Measurements from ENCODE around the gene CST11.

DNA sequence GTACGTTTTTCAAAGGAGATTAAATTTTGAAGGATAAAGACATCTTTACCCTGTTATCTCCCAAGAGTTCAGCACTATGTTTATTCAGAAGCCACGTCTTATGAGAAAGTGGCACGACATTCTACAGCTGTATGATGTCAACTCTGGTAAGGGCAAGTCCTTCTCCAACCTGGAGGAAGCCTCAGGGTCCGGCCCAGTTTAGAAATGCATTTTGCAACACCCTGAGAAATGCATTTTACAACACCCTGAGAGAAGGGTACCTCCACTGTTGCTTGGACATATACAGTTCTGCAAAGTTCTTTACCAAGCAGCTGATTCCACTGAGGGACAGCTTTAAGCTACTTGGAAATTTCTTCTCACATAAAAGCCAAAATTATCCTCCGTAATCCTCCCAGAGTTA is 48.9 kb downstream of the CST11 start:
- TF ChIP-seq, protein P1, sequence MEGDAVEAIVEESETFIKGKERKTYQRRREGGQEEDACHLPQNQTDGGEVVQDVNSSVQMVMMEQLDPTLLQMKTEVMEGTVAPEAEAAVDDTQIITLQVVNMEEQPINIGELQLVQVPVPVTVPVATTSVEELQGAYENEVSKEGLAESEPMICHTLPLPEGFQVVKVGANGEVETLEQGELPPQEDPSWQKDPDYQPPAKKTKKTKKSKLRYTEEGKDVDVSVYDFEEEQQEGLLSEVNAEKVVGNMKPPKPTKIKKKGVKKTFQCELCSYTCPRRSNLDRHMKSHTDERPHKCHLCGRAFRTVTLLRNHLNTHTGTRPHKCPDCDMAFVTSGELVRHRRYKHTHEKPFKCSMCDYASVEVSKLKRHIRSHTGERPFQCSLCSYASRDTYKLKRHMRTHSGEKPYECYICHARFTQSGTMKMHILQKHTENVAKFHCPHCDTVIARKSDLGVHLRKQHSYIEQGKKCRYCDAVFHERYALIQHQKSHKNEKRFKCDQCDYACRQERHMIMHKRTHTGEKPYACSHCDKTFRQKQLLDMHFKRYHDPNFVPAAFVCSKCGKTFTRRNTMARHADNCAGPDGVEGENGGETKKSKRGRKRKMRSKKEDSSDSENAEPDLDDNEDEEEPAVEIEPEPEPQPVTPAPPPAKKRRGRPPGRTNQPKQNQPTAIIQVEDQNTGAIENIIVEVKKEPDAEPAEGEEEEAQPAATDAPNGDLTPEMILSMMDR (tag by site-specific recombination; IDR thresholded peaks at IDR 0.05): no peak
- TF ChIP-seq ZNF48 (tag by site-specific recombination; IDR thresholded peaks at IDR 0.05): no peak
- TF ChIP-seq ZNF610 (tag by site-specific recombination; IDR thresholded peaks at IDR 0.05; ENCODE audit: borderline replicate concordance): no peak
- no peak for TF ChIP-seq ZBTB7A (tag by site-specific recombination; IDR thresholded peaks at IDR 0.05; ENCODE audit: low read depth)
- no peak for TF ChIP-seq ZNF138 (tag by site-specific recombination; IDR thresholded peaks at IDR 0.05; ENCODE audit: borderline replicate concordance)
- no peak for TF ChIP-seq ZNF354C (tag by site-specific recombination; IDR thresholded peaks at IDR 0.05; ENCODE audit: borderline replicate concordance, low read depth)
- TF ChIP-seq ZNF24 (tag by site-specific recombination; IDR thresholded peaks at IDR 0.05): no peak
- TF ChIP-seq ZFP37 (tag by site-specific recombination; IDR thresholded peaks at IDR 0.05): no peak

All from HEK293 (cell line).